KMS-11 (cell line): ENCODE data around the gene ANKRD63.
A peak's percentile ranks its signal among the peaks of the same experiment; 100 is the strongest.

Experiments used
- H2AFZ ChIP-seq: fragments of 200-600 bp; sonication (generic); 2 replicates; pipeline ENCODE4 v1.6.1; 2016; ENCODE audit warnings: antibody characterized with exemption, mixed run types, low read depth
- H3K27ac ChIP-seq: fragments of 200-600 bp; sonication (generic); 2 replicates; pipeline ENCODE4 v1.6.1; 2016; ENCODE audit warnings: mild to moderate bottlenecking, mixed run types
- H3K27me3 ChIP-seq: fragments of 200-600 bp; sonication (generic); 2 replicates; pipeline ENCODE4 v1.6.1; 2017; ENCODE audit warnings: mild to moderate bottlenecking, low read depth, mixed run types, moderate library complexity; ENCODE audit not compliant: insufficient read depth
- H3K36me3 ChIP-seq: fragments of 200-600 bp; sonication (generic); 2 replicates; pipeline ENCODE4 v1.6.1; 2017; ENCODE audit warnings: mild to moderate bottlenecking, mixed run types; ENCODE audit not compliant: insufficient read depth
- H3K4me1 ChIP-seq: fragments of 200-600 bp; sonication (generic); 2 replicates; pipeline ENCODE4 v1.6.1; 2016; ENCODE audit warnings: mild to moderate bottlenecking, low read depth, mixed run types; ENCODE audit not compliant: poor library complexity, severe bottlenecking
- H3K4me2 ChIP-seq: fragments of 200-600 bp; sonication (generic); 2 replicates; pipeline ENCODE4 v1.7.0; 2016; ENCODE audit warnings: mild to moderate bottlenecking, mixed run types
- H3K4me3 ChIP-seq: fragments of 200-600 bp; sonication (generic); IDR thresholded peaks from 2 replicates; pipeline ENCODE4 v1.6.1; 2017; ENCODE audit warnings: low read depth, low read length, mixed read lengths; ENCODE audit not compliant: insufficient read depth
- H3K79me2 ChIP-seq: fragments of 200-600 bp; sonication (generic); 2 replicates; pipeline ENCODE4 v1.6.1; 2016; ENCODE audit warnings: low read depth, mixed run types; ENCODE audit not compliant: insufficient read depth
- H3K9ac ChIP-seq: fragments of 200-600 bp; sonication (generic); 2 replicates; pipeline ENCODE4 v1.6.1; 2016; ENCODE audit warnings: mild to moderate bottlenecking, mixed run types
- H4K20me1 ChIP-seq: fragments of 200-600 bp; sonication (generic); 2 replicates; pipeline ENCODE4 v1.6.1; 2016; ENCODE audit warnings: mild to moderate bottlenecking, mixed run types; ENCODE audit not compliant: insufficient read depth
- TF ChIP-seq, protein P1 (sequence below): fragments of 200-600 bp; sonication (generic); conservative IDR thresholded peaks from 2 replicates; pipeline ENCODE4 v1.6.1; 2017; ENCODE audit warnings: low read depth, mild to moderate bottlenecking, antibody characterized with exemption, low read length, moderate library complexity, mixed read lengths

ANKRD63 gene

DNA sequence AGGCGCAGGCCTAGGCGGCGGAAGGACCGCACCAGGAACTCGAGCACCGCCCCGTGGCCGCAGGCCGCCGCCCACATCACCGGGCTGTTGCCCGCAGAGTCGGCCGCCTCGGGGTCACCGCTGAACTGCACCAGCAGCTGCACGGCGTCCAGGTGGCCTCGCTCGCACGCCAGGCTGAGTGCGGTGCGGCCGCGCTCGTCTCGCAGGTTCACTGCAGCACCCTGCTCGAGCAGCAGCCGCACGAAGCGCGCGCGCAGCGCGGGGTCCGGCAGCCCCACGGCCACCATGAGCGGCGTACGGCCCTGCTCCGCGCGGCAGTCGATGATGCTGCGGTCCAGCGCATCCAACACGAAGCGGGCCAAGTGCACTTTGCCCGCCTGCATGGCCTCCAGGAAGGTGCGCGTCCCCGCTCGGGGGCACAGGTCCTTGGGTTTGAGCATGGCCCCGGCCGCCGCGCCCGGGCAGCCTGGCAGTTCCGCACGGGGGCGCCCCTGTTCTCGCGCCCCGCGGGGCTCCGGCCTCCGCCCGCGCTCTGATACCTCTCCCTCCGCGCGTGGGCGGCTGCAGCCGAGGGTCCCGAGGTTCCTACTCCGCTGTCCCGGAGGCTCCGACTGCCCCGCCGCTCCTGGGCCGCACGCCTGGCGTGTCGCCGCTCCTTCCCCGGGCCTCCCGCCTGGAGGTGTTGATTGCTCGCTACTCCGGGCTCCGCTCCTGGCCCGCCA is 556 bp downstream of the ANKRD63 start:
- Histone ChIP-seq H3K4me1 (peaks cover 6% of the 10 kb centered on the region), H3K4me3 (no peak overlapping the region), H3K27me3 (peaks cover 19% of the 10 kb centered on the region; the same call in 1 of the 2 replicates), H3K27ac (no peak overlapping the region), H3K79me2 (no peaks in the 10 kb centered on the region), H4K20me1 (no peaks in the 10 kb centered on the region), H3K4me2 (no peak overlapping the region), H3K36me3 (no peaks in the 10 kb centered on the region), H2AFZ (peak overlapping the region; percentile 58), H3K9ac (no peak overlapping the region)
- TF ChIP-seq, protein P1, sequence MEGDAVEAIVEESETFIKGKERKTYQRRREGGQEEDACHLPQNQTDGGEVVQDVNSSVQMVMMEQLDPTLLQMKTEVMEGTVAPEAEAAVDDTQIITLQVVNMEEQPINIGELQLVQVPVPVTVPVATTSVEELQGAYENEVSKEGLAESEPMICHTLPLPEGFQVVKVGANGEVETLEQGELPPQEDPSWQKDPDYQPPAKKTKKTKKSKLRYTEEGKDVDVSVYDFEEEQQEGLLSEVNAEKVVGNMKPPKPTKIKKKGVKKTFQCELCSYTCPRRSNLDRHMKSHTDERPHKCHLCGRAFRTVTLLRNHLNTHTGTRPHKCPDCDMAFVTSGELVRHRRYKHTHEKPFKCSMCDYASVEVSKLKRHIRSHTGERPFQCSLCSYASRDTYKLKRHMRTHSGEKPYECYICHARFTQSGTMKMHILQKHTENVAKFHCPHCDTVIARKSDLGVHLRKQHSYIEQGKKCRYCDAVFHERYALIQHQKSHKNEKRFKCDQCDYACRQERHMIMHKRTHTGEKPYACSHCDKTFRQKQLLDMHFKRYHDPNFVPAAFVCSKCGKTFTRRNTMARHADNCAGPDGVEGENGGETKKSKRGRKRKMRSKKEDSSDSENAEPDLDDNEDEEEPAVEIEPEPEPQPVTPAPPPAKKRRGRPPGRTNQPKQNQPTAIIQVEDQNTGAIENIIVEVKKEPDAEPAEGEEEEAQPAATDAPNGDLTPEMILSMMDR, result no peak

DNA sequence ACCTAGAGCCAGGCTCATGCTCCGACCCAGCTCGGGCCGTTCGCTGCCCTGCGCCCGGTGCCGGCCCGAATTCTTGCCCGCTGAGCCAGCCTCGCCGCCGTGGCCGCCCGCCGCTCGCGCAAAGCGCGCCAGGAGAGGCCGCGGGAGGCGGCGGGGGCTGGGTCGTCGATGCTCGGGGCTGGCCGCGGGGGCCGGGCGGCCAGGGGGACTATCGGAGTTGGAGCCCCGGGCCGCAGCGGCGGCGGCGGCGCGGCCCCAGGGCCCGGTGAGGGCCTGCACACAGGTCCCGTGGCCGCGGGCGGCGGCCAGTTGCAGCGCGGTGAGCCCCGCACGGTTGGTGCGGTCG is 1.1 kb downstream of the ANKRD63 start:
- no peak overlapping the region for H3K4me3 ChIP-seq
- no peak overlapping the region for H3K27ac ChIP-seq
- no peaks in the 10 kb centered on the region for H3K79me2 ChIP-seq
- TF ChIP-seq, protein P1, result no peak
- no peaks in the 10 kb centered on the region for H3K36me3 ChIP-seq
- H3K9ac ChIP-seq, result no peak overlapping the region
- H3K4me1 ChIP-seq, result peaks cover 6% of the 10 kb centered on the region
- H3K27me3 ChIP-seq, result peaks cover 19% of the 10 kb centered on the region; the same call in 1 of the 2 replicates
- H4K20me1 ChIP-seq, result no peaks in the 10 kb centered on the region
- H2AFZ ChIP-seq, result no peak overlapping the region
- no peak overlapping the region for H3K4me2 ChIP-seq

DNA sequence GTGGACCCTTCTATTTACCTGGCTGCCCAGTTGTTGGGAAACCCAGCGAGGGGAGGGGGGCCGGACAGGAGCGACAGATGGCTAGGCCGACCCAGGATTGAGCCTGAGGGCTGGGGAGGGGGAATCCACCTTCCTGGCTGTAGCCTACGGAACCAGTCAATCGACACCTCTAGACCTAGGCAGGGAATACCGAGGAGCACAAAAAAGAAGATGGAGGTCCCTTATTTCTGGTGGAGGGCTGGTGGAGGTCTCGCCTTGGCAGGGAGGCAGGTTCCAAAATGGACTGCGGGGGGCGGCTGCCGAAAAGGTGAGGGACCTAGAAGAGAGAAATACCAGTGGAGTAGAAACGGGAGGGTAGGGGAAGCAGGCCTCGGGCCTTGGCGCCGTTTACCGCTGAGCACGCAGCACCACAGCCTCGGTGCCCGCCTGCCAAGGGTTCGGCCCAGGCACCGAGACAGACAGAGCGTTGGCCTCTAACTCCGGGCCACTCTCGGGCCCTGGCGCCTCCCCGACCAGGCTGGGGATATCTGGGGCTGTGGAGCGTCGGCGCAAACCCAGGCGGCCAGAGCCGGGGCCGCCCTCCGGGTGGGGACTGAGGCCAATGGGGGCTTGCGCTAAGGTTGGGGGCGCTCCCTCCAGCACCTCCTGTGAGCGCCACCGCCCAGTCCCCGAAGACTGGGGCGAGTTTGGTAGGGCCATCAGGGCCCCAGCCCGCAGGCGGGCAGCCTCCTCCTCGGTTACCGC is 1.6 kb downstream of the ANKRD63 start:
- no peak overlapping the region for H3K27ac ChIP-seq
- H3K79me2 ChIP-seq, result no peaks in the 10 kb centered on the region
- TF ChIP-seq, protein P1, result no peak
- H3K4me3 ChIP-seq, result no peak overlapping the region
- H3K4me1 ChIP-seq, result peaks cover 6% of the 10 kb centered on the region
- H3K36me3 ChIP-seq, result no peaks in the 10 kb centered on the region
- H3K27me3 ChIP-seq, result peaks cover 19% of the 10 kb centered on the region; the same call in 1 of the 2 replicates
- H3K9ac ChIP-seq, result no peak overlapping the region
- H2AFZ ChIP-seq, result no peak overlapping the region
- H4K20me1 ChIP-seq, result no peaks in the 10 kb centered on the region
- no peak overlapping the region for H3K4me2 ChIP-seq

DNA sequence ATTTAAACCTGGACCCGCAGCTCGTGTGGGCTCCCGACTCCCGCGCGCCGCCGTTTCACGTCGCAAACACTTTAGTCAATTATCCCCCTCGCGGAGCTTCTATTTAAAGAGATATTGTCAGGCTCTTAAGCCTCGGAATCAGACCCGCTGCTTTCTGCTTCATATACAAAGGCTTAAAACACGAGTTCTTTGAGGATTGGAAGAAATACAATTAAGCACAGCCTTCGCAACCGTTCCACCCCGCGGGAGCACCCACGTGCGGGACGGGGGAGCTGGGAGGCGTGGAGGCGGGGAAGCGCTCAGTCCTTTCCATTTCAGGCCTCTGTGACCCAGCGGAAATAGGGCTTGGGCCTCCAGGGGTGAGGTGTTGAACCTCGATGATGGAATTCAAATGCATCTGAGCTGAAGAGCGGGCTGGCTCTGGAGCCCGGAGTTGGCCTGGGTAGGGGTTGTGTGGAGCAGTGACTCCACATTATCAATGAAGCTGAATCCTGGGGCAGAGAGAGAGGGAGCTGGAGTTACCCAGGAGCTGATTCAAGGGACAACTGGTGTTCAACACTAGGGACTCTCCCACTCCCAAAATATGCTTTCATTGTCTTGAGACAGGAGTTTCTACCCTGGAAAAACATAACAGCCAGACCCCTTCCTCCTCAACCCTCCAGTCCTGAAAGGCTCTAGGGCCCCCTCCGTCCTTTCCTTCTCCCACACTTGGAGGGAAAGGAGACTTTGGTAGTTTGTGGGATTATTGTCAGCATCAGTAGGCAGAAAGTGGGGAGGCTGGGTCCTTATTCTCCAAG is 2.4 kb downstream of the ANKRD63 start:
- Histone ChIP-seq H3K4me2 (no peak overlapping the region), H3K4me1 (peaks cover 6% of the 10 kb centered on the region), H3K27ac (no peak overlapping the region), H3K79me2 (no peaks in the 10 kb centered on the region), H2AFZ (no peak overlapping the region), H3K9ac (no peak overlapping the region), H4K20me1 (no peaks in the 10 kb centered on the region), H3K36me3 (no peaks in the 10 kb centered on the region), H3K27me3 (peaks cover 19% of the 10 kb centered on the region; the same call in 1 of the 2 replicates), H3K4me3 (no peak overlapping the region)
- TF ChIP-seq, protein P1, result no peak
